HG02943 (cell line): ENCODE results near the gene SKI.
"Not testable (repeated sequence)": the region's sequence is repeated elsewhere in the genome, so short reads cannot be mapped to it uniquely, and the experiment has no call there.

Experiments
- ATAC-seq: cut with Tn5 transposase; IDR thresholded peaks from one replicate; pipeline ENCODE4 v1.9.1; 2021; ENCODE audit warnings: mild to moderate bottlenecking, low read depth, moderate library complexity; ENCODE audit not compliant: unreplicated experiment

Gene SKI

DNA sequence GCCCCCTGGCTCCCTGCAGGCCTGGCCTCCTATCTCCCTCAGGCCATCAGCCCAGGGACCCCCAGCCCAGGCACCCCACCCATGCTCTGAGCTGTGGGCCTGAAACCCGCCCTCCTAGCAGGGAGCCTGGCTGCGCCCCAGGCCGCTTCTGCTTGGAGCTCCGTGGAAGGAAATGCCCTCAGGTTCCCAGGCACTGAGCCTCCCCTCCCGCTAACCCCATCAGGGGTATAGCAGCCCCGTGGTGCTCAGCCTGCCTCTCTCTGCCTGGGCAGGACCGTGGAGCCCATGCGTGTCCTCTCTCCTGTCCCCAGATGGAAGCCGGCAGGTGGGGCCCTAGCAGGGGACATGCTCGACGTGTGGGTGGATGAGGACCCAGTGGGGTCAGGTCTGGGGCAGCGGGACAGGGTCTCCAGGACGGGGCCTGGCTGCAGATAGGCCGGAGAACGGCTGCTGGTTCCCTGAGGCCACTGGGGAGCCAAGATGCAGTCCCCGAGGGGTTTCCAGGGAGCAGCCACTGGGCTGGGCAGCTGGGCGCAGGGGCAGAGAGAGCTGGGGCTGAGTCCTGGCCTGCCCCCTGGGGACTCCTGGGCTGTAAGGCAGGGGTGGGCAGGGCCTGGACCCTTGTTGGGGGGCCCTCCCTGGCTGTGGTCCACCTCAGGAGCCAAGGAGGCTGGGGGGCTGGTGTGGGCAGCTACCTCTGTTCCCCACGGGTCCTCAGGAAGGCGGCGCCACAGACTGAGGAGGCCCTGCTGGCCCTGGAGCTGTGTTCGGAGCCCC lies 87.7 kb downstream of the SKI start:
- no peak for ATAC-seq

DNA sequence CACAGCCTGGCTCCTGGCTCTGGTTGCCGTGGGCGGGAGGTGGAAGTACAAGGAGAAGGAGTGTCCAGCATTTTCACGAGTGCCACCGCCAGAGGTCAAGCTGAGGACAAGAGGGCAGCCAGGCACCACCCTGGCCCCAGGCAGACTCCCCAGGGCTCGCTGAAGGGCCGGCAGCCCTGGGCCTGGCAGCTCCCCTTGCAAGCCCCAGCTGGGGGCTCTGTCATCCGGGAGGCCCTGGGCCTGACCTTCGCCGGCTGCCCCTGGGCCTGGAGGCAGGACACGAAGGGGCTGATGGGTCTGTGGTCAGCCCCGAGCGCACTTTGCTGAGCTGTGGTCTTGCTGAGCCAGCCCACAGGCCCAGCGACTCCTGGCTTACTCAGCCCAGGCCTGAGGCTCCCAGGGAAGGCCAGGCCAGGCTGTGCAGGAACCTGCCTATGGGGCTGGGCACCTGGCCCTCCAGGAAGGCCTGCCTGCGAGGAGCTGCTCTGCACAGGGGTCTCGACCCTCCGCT lies 88.4 kb downstream of the SKI start:
- no peak for ATAC-seq

DNA sequence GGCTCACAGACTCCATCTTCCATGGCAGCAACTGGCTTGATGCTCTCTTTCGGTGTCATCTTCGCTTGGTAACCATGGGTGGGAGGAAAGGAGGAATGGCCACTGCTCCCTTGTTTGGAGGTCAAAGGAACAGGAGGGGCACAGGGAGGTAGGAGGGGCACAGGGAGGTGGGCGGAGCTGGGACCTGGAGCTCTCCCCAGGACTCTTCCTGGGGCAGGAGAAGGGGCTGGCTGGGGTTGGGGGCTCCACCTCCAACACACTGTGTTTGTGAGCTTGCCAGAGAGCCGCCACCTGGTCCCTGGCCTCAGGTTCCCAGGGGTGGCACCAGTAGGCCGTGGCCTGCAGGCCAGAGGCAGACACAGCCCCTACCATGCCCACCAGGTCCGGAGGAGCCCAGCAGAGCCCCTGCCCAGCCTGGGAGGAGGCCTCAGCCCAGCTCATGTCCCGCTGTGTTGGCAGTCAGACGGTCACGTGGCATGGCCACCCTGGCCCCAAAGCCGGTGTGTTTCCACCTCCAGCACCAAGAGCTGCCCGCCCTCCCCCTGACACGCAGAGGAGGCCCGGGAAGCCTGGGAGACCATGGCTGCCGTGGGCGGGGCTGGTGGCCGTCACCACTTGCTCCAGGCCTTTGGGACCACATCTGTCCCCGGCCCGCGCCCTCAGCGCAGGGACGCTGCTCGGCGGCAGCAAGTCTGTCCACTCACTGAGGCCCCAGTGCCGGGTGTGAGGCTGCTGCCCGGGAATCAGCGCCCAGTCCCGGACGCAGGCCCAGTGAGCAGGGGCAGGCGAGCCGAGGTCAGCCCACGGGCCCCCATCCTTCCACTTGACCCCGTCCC lies 89.3 kb downstream of the SKI start:
- ATAC-seq = no peak

- ATAC-seq = no peak
Measured at GRCh38 chr1:2318314-2319278, 90.5 kb downstream of the SKI start.

DNA sequence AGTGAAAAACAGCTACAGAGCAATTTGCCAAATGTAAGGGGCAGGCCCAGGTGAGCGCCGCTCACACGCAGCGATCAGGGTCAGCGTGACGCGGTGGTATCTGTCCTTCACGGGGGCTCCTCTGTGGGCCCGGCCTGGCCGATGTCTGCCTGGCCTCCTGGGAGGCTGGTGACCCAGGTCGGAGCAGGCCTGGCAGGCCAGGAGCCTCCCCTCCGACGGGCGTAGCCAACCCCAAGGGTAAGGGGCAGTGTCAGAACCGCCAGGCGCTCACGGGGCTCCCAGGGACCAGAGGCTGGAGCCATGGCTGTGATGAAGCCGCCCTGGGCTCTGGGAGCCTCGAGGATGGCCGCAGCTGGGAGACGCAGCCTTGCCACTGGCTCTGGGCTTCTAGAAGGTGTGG lies 91.2 kb downstream of the SKI start:
- no peak for ATAC-seq

DNA sequence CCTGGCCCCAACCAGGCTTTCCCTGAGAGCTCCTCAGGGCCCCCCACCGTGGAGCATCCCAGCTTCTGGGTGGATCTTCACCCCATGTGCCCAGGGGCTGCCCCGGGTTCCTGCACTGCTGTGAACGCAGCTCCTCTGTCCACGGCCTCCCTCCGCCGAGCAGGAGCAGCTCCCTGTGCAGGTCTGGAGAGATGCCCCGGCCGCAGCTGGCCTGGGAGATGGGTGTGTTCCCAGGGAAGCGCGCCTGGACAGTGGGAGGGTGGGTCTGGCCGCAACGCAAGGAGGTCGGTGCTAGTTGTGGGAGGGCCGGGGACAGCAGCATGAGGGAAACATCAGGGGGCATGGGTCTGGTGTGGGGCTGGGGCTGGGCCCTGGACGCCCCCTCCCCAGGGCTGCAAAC lies 91.9 kb downstream of the SKI start:
- ATAC-seq = no peak

DNA sequence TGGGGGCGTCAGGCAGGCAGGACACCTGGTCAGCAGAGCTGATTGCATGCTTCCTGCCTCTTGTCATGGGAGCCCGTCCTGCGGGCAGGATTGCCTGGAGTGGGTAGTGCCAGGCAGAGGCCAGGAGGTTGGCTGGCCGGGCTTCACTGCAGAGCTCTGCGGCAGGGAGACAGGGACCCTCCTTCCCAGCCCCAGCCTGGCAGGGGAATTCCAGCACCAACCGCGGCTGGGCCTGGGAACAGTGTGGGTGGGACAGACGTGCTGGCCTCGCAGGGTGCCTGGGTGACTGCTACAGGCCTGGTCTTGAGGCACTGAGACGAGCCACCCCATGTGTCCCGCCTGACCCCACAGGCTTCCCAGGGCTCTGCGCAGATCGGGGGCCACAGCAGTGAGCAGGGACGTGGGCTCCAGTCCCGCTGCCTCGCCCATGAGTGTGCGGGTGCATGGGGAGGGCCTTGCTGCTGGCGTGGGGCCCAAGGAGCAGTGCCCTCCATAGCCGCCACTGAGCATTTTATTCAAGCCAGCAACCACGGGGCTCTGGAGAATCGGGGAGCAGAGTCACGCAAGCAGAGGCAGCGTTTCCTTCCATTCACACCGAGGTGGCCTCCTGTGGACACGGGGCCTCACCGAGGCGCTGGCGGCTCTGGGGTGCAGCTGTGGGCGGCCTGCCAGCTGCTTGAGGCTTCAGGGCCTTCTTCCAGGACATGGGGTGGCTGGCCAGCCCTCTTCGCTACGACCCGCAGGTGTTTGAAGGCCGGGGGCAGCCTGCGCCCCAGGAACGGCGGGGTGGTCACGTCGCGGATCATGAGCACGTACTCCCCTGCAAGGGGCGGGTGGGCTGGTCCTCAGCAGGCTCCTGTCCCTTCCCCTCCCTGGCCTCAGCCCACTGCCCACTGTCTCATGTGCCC lies 92.9 kb downstream of the SKI start:
- no peak for ATAC-seq

DNA sequence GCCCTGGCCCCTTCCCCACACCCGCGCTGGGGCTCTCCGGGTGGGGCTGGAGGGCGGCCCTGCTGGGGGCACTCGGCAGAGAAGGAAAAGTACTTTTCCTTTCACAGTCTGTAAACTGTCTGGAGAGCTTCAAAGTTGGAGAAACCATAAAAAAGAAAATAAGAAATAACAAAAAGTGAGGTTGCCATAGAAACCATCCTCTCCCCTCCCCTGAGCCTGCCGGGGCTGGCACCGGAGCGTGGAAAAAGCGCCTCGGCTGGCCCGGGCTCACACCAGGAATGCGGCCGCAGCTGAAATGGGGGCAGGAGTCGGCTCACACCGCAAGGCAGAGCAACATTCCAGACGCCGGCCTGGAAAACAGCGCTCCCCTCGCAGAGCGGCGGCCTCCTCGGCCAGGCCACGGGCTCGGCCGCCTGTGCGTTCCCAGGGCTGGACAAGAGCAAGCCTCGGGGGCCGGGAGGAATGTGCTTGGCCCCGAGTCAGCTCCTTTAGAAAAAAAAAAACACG lies 94.0 kb downstream of the SKI start:
- no peak for ATAC-seq

GRCh38 chr1:2322581-2323211 lies 94.6 kb downstream of the SKI start:
- ATAC-seq = no peak

DNA sequence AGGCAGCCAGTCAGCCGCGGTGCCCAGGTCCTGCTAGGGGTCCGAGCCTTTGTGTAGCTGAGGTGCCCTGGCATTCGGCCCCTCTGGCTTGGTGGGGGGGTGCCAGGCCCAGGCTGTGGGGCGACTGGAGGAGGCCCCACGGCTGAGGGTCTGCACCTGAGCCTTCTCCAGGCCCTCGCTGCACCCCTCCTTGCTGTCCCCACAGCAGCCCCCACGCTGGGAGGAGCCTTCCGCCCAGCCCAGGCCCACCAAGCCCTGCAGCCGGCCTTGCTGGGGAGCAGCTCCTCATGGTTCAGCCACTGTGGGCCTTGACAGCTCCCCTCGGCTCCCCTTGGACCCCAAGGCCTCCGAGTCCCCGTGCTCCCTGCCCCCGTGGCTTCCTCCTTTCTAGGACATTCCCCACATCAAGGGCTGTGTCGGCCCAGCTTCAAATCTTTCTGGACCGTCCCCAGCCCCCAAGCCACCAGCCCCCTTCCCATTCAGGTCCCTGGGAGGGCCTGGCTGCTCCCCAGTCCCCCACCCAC lies 95.4 kb downstream of the SKI start:
- ATAC-seq = no peak

GRCh38 chr1:2324553-2325366 lies 96.6 kb downstream of the SKI start:
- ATAC-seq = no peak

GRCh38 chr1:2326524-2326923 lies 98.4 kb downstream of the SKI start:
- ATAC-seq = no peak

DNA sequence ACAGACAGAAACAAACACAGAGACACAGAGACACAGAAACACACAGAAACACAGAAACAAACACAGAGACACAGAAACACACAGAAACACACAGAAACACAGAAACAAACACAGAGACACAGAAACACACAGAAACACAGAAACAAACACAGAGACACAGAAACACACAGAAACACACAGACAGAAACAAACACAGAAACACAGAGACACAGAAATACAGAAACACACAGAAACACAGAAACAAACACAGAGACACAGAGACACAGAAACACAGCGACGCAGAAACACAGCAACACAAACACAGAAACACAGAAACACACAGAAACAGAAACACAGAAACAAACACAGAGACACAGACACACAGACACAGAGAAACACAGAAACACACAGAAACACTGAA lies 99.0 kb downstream of the SKI start:
- not testable (repeated sequence) for ATAC-seq

DNA sequence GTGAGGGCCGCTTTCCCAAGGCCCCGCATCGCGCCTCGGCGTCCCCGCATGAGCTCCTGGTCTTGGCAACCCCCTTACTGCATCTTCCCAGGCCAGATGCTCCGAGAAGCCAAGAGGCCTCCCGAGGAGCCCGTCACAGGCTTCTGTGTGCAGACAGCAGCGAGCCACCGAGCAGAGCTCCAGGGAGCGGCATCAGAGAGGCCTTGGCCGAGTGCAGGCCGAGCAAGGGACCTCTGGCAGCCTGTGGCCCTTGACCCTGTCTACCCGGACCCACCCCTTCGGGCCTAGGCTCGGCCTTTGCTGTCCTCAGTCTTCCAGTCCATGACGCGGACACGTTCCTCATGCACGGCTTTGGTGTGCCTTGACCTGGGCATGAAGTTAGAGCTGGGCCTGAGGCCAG lies 99.7 kb downstream of the SKI start:
- no peak for ATAC-seq

DNA sequence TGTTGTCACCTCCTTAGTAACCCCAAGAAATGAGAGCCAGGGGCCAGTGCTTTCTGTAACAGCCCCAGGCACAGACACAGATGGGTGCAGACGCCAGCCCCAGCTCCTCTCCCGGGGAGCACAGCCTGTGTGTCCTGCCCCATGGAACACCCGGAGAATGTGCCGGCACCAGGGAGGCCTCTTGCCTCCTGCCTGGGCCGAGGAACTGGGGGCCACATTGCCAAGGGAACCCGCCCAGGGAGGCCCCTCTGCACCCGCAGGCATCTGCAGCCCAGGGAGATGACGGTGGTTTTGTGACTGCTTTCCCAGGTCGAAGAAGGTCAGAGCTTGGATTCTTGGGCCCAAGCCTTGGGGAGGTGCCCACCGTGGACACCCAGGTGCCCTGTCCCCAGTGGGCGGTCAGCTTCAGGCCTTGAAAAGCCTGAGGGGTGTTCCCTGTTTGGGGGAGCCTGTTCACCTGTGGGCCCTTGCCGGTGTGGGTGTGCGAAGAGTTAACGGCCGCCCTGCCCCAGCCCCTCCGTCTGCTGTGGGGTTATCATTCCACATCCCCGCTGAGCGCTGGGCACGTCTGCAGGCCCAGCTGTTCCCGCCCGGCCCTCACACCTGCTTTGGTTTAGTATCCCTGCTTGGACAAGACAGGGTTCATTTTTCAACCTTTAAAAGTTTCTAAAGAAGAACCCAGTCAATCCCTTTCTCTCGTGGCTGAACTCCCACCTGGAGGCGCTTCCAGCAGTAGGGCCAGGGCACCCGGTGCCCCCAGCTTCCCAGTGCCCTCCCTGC lies 100.7 kb downstream of the SKI start:
- no peak for ATAC-seq

GRCh38 chr1:2330035-2330434 lies 101.9 kb downstream of the SKI start:
- ATAC-seq = no peak
